ENCODE measurements around the gene ANKRD53.

ANKRD53 gene

GRCh38 chr2:70978341-70979179, at the start of gene ANKRD53:
ANKRD53 (plus strand) TSS chr2:70978630; CDS start chr2:70978646, 16 bp downstream.
- in situ Hi-C loops (cut with HindIII; ENCODE audit: low pct_ligation_motif_present, low pct_unique_long_range_greater_than_20kb, low sequenced_read_pairs): no loop called here
- peak; percentile 53 for DNase-seq

GRCh38 chr2:70930371-70931329, 47.8 kb upstream of the ANKRD53 start:
- DNase-seq: no peak
- in situ Hi-C loops (cut with HindIII; ENCODE audit: low pct_ligation_motif_present, low pct_unique_long_range_greater_than_20kb, low sequenced_read_pairs): no loop called here

GRCh38 chr2:70931376-70932000, 46.9 kb upstream of the ANKRD53 start:
- no peak for DNase-seq
- in situ Hi-C loops (cut with HindIII; ENCODE audit: low pct_ligation_motif_present, low pct_unique_long_range_greater_than_20kb, low sequenced_read_pairs): no loop called here

GRCh38 chr2:70932631-70933230, 45.7 kb upstream of the ANKRD53 start:
- DNase-seq: no peak
- in situ Hi-C loops (cut with HindIII; ENCODE audit: low pct_ligation_motif_present, low pct_unique_long_range_greater_than_20kb, low sequenced_read_pairs): no loop called here

- DNase-seq: no peak
- in situ Hi-C loops (cut with HindIII; ENCODE audit: low pct_ligation_motif_present, low pct_unique_long_range_greater_than_20kb, low sequenced_read_pairs): no loop called here
These were observed 43.4 kb upstream of the ANKRD53 start for GRCh38 chr2:70934981-70935380.

GRCh38 chr2:70935468-70936164, 42.8 kb upstream of the ANKRD53 start, which contains the start of gene ATP6V1B1:
ATP6V1B1 (plus strand) TSS chr2:70935900; CDS start chr2:70935955, 55 bp downstream.
- DNase-seq: no peak
- in situ Hi-C loops (cut with HindIII; ENCODE audit: low pct_ligation_motif_present, low pct_unique_long_range_greater_than_20kb, low sequenced_read_pairs): no loop called here

- in situ Hi-C loops (cut with HindIII; ENCODE audit: low pct_ligation_motif_present, low pct_unique_long_range_greater_than_20kb, low sequenced_read_pairs): no loop called here
- no peak for DNase-seq
These were observed 42.1 kb upstream of the ANKRD53 start for GRCh38 chr2:70936165-70936978.

GRCh38 chr2:70936979-70937811, 41.2 kb upstream of the ANKRD53 start:
- in situ Hi-C loops (cut with HindIII; ENCODE audit: low pct_ligation_motif_present, low pct_unique_long_range_greater_than_20kb, low sequenced_read_pairs): no loop called here
- DNase-seq: no peak

- in situ Hi-C loops (cut with HindIII; ENCODE audit: low pct_ligation_motif_present, low pct_unique_long_range_greater_than_20kb, low sequenced_read_pairs): no loop called here
- no peak for DNase-seq
These were observed 40.4 kb upstream of the ANKRD53 start for GRCh38 chr2:70937866-70938585.

GRCh38 chr2:70938586-70938950, 39.9 kb upstream of the ANKRD53 start:
- DNase-seq: no peak
- in situ Hi-C loops (cut with HindIII; ENCODE audit: low pct_ligation_motif_present, low pct_unique_long_range_greater_than_20kb, low sequenced_read_pairs): no loop called here

- in situ Hi-C loops (cut with HindIII; ENCODE audit: low pct_ligation_motif_present, low pct_unique_long_range_greater_than_20kb, low sequenced_read_pairs): no loop called here
- no peak for DNase-seq
These were observed 39.2 kb upstream of the ANKRD53 start for GRCh38 chr2:70939001-70939838.

- DNase-seq: no peak
- in situ Hi-C loops (cut with HindIII; ENCODE audit: low pct_ligation_motif_present, low pct_unique_long_range_greater_than_20kb, low sequenced_read_pairs): no loop called here
These were observed 38.4 kb upstream of the ANKRD53 start for GRCh38 chr2:70939839-70940580.

GRCh38 chr2:70941186-70941585, 37.2 kb upstream of the ANKRD53 start:
- in situ Hi-C loops (cut with HindIII; ENCODE audit: low pct_ligation_motif_present, low pct_unique_long_range_greater_than_20kb, low sequenced_read_pairs): no loop called here
- no peak for DNase-seq

- no peak for DNase-seq
- in situ Hi-C loops (cut with HindIII; ENCODE audit: low pct_ligation_motif_present, low pct_unique_long_range_greater_than_20kb, low sequenced_read_pairs): no loop called here
These were observed 36.7 kb upstream of the ANKRD53 start for GRCh38 chr2:70941701-70942100.
